Effector memory CD4-positive, alpha-beta T cell (primary cell): ENCODE measurements around the gene HYI.

Experiments
- DNase-seq, 3 donors: peaks; one replicate each; pipeline ENCODE4 v3.0.0-alpha.2; 2020
- H3K27ac ChIP-seq: 2 replicates; pipeline ENCODE4 v1.7.0; 2013; ENCODE audit warnings: mild to moderate bottlenecking, low read length, moderate library complexity; ENCODE audit not compliant: insufficient read depth, poor library complexity, severe bottlenecking
- H3K27me3 ChIP-seq: replicated peaks from 2 replicates; pipeline ENCODE4 v1.7.0; 2013; ENCODE audit warnings: mild to moderate bottlenecking, low read length; ENCODE audit not compliant: insufficient read depth, control insufficient read depth, poor library complexity, severe bottlenecking
- H3K36me3 ChIP-seq: 2 replicates; pipeline ENCODE4 v1.7.0; 2013; ENCODE audit warnings: mild to moderate bottlenecking, low read length, moderate library complexity; ENCODE audit not compliant: control insufficient read depth, insufficient read depth
- H3K4me1 ChIP-seq: 2 replicates; pipeline ENCODE4 v1.7.0; 2013; ENCODE audit warnings: low read length, mild to moderate bottlenecking; ENCODE audit not compliant: control insufficient read depth, insufficient read depth, poor library complexity, severe bottlenecking
- H3K4me3 ChIP-seq: 2 replicates; pipeline ENCODE4 v1.7.0; 2013; ENCODE audit warnings: low read length, low read depth, mild to moderate bottlenecking; ENCODE audit not compliant: insufficient read depth, poor library complexity, severe bottlenecking
- H3K9me3 ChIP-seq: 2 replicates; pipeline ENCODE4 v1.7.0; 2013; ENCODE audit warnings: mild to moderate bottlenecking, low read length, moderate library complexity; ENCODE audit not compliant: control insufficient read depth

HYI gene

GRCh38 chr1:43445606-43446387 lies 7.9 kb downstream of the HYI start:
- H3K36me3 ChIP-seq = peaks cover 83% of the 10 kb centered on the region

GRCh38 chr1:43444836-43445235 lies 8.9 kb downstream of the HYI start:
- H3K4me1 ChIP-seq = no peaks in the 10 kb centered on the region
- H3K9me3 ChIP-seq = no peaks in the 10 kb centered on the region
- no peak for DNase-seq
- no peak overlapping the region for H3K4me3 ChIP-seq
- H3K36me3 ChIP-seq = peaks cover 83% of the 10 kb centered on the region
- no peaks in the 10 kb centered on the region for H3K27me3 ChIP-seq
- H3K27ac ChIP-seq = no peak overlapping the region

More at GRCh38 chr1:43445606-43446387, 7.9 kb downstream of the HYI start:
- no peak overlapping the region for H3K4me3 ChIP-seq
- H3K9me3 ChIP-seq = no peaks in the 10 kb centered on the region
- no peaks in the 10 kb centered on the region for H3K27me3 ChIP-seq
- H3K27ac ChIP-seq = no peak overlapping the region
- no peak for DNase-seq
- no peaks in the 10 kb centered on the region for H3K4me1 ChIP-seq

DNA sequence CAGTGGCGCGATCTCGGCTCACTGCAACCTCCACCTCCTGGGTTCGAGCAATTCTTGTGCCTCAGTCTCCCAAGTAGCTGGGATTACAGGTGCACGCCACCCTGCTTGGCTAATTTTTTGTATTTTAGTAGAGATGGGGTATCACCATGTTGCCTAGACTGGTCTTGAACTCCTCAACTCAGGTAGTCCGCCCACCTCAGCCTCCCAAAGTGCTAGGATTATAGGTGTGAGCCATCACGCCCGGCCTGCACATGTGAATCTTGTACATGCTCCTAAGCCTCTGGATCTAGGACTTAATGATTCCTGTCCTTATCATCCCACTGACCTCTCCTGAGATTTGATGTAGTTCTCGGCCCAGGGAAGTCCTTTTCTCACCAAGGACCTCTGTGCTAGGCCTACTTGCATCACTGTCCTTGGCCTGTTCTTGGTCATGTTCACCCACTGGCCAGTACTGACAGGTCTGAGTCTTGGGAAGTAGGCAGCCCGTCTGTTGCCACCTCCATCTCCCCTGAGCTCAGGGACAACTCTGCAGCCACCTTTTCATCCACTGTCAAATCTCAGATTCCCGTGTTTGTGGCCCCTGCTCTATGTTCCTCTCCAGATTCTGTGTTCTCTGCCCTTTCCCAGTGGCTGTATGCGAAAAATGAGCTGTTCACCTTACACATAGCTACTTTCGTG lies 9.4 kb downstream of the HYI start:
- peaks cover 81% of the 10 kb centered on the region for H3K36me3 ChIP-seq
- DNase-seq = no peak

DNA sequence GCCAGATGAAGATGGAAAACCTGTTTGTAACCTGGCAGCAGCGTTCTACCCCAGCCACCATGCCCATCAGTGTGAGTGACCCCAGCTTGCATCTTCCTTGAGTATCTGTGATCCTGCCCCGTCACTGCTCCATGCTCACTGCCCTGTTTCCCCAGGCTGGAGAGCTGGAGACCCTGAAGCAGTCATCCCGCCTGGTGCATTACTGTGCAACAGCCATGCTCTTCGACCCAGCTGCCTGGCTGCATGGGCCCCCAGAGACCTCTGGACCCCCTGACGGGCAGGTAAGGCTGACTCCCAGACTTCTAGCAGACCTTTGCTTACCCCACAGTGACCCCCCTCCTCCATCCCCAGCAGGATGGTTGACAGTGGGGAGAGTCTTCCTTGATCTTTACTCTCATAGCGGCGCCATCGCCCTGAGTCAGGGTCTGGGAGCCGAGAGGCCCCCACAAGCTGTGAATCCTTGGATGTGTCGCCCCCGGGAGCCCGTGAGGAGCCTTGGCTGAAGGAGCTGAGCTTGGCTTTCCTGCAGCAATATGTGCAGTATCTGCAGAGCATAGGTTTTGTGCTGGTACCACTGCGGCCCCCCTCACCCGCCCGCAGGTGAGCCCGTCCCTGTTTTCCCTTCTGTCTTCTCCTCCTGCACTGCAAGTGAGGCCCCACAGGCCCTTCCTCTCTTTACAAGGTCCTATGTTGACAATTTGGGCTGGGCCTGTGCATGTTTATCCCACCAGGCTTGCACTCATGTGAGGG lies 10.4 kb downstream of the HYI start:
- Histone ChIP-seq H3K27me3 (no peaks in the 10 kb centered on the region), H3K4me1 (no peaks in the 10 kb centered on the region), H3K9me3 (no peaks in the 10 kb centered on the region), H3K4me3 (no peak overlapping the region), H3K36me3 (peaks cover 81% of the 10 kb centered on the region), H3K27ac (no peak overlapping the region)
- DNase-seq = no peak

More for the DNA sequence above, 9.4 kb downstream of the HYI start:
- no peaks in the 10 kb centered on the region for H3K27me3 ChIP-seq
- no peak overlapping the region for H3K27ac ChIP-seq
- no peaks in the 10 kb centered on the region for H3K9me3 ChIP-seq
- no peaks in the 10 kb centered on the region for H3K4me1 ChIP-seq
- H3K4me3 ChIP-seq = no peak overlapping the region

- no peaks in the 10 kb centered on the region for H3K27me3 ChIP-seq
- peaks cover 83% of the 10 kb centered on the region for H3K36me3 ChIP-seq
- H3K27ac ChIP-seq = no peak overlapping the region
- H3K4me3 ChIP-seq = no peak overlapping the region
- no peaks in the 10 kb centered on the region for H3K4me1 ChIP-seq
- DNase-seq = no peak
- no peaks in the 10 kb centered on the region for H3K9me3 ChIP-seq
Observed at GRCh38 chr1:43442756-43443155, 11.0 kb downstream of the HYI start.

DNA sequence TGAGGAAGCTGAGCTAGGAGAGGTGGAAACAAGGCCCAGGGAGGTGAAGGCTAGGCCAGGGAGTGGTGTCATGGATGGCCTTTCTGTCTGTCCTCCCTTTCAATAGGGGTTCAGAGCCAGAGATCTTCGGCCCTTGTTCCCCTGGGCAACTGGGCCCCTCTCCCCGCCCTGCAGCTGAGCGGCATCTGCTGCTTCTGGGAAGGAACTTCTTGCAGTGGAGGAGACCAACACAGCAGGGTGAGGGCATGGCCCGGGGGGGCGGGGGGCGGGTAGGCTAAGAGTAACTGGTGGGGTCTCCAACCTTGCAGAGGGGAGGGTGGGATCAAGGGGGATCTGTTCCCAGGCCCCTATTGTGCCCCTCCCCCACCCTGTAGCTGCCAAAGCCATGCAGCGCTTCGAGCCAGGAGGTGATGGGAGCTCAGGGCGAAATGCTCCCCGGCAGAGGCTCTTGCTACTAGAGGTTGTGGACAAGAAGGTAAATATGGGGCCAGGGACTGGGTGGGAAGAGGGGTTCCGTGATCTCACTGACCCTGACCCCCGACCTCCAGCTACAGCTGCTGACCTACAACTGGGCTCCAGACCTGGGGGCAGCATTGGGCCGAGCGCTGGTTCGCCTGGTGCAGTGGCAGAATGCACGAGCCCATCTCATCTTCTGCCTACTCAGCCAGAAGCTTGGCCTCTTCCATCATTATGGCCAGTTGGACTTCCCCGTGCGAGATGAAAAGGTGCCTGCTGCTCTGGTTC lies 11.7 kb downstream of the HYI start:
- Histone ChIP-seq H3K4me3 (no peak overlapping the region), H3K9me3 (no peaks in the 10 kb centered on the region), H3K36me3 (peaks cover 78% of the 10 kb centered on the region), H3K4me1 (no peaks in the 10 kb centered on the region), H3K27ac (no peak overlapping the region), H3K27me3 (no peaks in the 10 kb centered on the region)
- no peak for DNase-seq

DNA sequence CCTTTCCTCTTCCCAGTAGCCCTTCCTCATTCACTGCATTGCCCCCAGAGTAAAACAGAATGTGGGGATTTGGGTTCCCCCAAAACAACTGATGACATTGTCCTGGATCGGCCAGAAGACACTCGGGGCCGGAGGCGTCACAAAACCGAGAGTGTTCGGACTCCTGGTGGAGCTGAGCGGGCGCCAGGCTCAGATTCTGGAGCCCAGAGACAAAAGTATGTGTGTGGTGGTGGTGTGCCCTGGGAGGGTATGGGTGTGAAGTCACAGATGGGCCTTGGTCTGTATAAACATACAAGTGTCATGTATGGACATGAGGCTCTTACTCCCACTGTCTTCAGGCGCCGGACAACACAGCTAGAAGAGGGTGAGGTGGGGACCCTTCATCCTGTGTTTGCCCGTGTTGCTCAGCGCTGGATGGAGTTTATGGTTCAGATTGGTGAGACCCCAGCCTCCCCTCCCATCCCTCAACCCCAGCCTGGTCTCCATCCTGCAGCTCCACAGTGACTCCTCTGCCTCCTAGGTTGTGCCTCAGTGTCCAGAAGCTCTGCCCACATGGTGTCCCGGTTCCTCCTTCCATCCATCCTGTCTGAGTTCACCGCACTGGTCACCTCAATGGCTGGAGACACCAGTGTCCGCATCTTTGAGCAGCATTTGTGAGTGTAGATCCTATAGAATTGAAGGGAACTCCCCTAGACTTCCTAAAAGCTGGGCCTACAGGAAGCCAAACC lies 12.4 kb downstream of the HYI start:
- Histone ChIP-seq H3K9me3 (no peaks in the 10 kb centered on the region), H3K36me3 (peaks cover 71% of the 10 kb centered on the region), H3K27me3 (no peaks in the 10 kb centered on the region), H3K27ac (no peak overlapping the region), H3K4me3 (no peak overlapping the region), H3K4me1 (no peaks in the 10 kb centered on the region)
- DNase-seq = no peak

DNA sequence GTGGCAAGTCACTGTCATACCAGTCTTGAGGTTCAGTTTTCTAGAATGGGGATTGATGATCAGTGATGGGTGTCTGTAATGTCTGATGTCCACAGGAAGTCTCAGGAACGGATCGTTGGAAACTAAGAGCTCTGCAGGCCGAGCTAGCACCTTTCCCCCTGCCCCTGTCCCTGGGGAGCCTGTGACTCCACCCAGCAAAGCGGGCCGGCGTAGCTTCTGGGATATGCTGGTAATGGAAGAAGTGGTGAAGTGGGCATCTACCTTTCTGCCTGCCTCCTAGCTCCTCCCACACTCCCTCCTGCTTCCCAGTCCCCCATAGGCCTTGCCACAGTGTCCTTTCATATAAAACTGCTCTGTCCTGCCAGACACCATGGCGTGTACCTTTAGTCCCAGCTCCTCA lies 13.4 kb downstream of the HYI start:
- Histone ChIP-seq H3K27me3 (no peaks in the 10 kb centered on the region), H3K4me1 (no peaks in the 10 kb centered on the region), H3K4me3 (no peak overlapping the region), H3K27ac (no peak overlapping the region), H3K9me3 (no peaks in the 10 kb centered on the region), H3K36me3 (peaks cover 63% of the 10 kb centered on the region)
- DNase-seq = no peak

- no peaks in the 10 kb centered on the region for H3K4me1 ChIP-seq
- H3K9me3 ChIP-seq = no peaks in the 10 kb centered on the region
- no peak overlapping the region for H3K4me3 ChIP-seq
- no peak for DNase-seq
- peaks cover 64% of the 10 kb centered on the region for H3K36me3 ChIP-seq
- no peaks in the 10 kb centered on the region for H3K27me3 ChIP-seq
- H3K27ac ChIP-seq = no peak overlapping the region
Observed at GRCh38 chr1:43439781-43440180, 13.9 kb downstream of the HYI start.
